ENCODE measurements around the gene SLCO6A1. TPM values are rescaled to one million over a fixed set of nuclear protein-coding genes. Genes with fewer than 3 reads are reported as not detected.

Gene SLCO6A1
- total and polyA plus RNA-seq, 2 experiments from 2014 or later: 0.34 to 3.1 TPM

GRCh38 chr5:102532123-102532522, 33.3 kb upstream of the SLCO6A1 start:
- no peak overlapping the region for H3K27ac Mint-ChIP-seq
- Histone ChIP-seq H3K4me3 (no peak overlapping the region), H3K9me2 (ENCODE audit: insufficient read depth) (no peaks in the 10 kb centered on the region), H3K27me3 (ENCODE audit: insufficient read depth) (no peaks in the 10 kb centered on the region), H3K36me3 (ENCODE audit: insufficient read depth) (no peaks in the 10 kb centered on the region), H3K4me1 (ENCODE audit: insufficient read depth) (no peaks in the 10 kb centered on the region), H3F3A (replicated peaks; ENCODE audit: low read depth) (no peaks in the 10 kb centered on the region), H2AFZ (no peak overlapping the region), H3K4me2 (no peak overlapping the region), H3K79me2 (replicated peaks; ENCODE audit: insufficient read depth) (no peaks in the 10 kb centered on the region), H3K27ac (ENCODE audit: low read depth) (no peak overlapping the region), H4K20me1 (replicated peaks; ENCODE audit: insufficient read depth) (no peaks in the 10 kb centered on the region)
- H3K4me3 Mint-ChIP-seq: no peak overlapping the region
- DNase-seq (ENCODE audit: low spot score) (no peak), ATAC-seq (no peak)
- H3K27me3 Mint-ChIP-seq (ENCODE audit: insufficient read depth, low read depth, poor library complexity): no peaks in the 10 kb centered on the region
- 0 out of 3 replicates have a peak, but pooled peaks cover under 1% of the 10 kb centered on the region for H3K4me1 Mint-ChIP-seq
- H3K36me3 Mint-ChIP-seq (ENCODE audit: low read depth): no peaks in the 10 kb centered on the region
- TF ChIP-seq EZH2 (IDR thresholded peaks at IDR 0.05; ENCODE audit: low read depth, unreplicated experiment) (no peak), ZNF331 (CRISPR knock-in tag; IDR thresholded peaks at IDR 0.05; ENCODE audit: low read depth) (no peak), ZNF462 (CRISPR knock-in tag; IDR thresholded peaks at IDR 0.05) (no peak), ZNF114 (CRISPR knock-in tag; IDR thresholded peaks at IDR 0.05) (no peak), STAT1 (IDR thresholded peaks at IDR 0.05; ENCODE audit: unreplicated experiment) (no peak), EZH2phosphoT487 (IDR thresholded peaks at IDR 0.05; ENCODE audit: unreplicated experiment) (no peak), JUNB (IDR thresholded peaks at IDR 0.05; ENCODE audit: unreplicated experiment) (no peak), CREB1 (CRISPR knock-in tag; IDR thresholded peaks at IDR 0.05; ENCODE audit: low read depth) (no peak)
- no peaks in the 10 kb centered on the region for H3K9me3 Mint-ChIP-seq

Measured in GM23338 (cell line).